ENCODE results near the gene PRR33. TPM values are rescaled to one million over a fixed set of nuclear protein-coding genes. Genes with fewer than 3 reads are reported as not detected.

Gene PRR33
- total RNA-seq, 1 experiment from 2014 or later = not detected

DNA sequence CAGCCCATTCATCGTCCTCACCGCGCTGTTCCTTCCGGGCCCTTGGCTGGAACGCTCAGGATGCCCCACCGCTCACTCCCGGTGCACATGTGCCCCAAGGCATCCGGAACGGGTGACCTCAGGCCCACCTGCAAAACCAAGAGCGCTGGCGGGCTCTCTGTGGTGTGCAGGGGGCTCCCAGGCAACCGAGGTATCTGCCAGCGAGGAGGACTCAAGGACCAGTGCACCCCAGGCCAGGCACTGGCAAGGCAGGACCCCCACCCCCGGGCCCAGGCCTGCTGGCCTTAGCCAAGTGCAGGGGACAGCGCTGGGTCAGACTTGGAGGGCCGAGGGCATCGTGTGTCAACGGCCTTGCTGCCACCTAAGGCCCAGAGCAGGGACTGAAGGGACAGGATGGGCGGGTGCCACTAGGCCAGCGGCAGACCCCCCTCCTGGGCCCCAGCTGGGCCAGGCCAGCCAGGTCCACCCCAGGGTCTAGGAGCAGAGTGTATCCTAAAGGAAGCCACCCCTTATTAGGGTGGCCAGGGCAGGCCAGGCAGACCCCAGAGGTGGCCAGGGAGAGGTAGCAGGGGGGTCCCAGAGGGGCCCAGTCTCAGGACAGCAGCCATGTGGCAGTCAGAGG is 36.3 kb upstream of the PRR33 start:
- no TSS peak for BruUV-seq (replicated peaks)
- H3K4me3 ChIP-seq (replicated peaks in 1 of 2; ENCODE audit: low read depth in 1 of 2, low read length in 2 of 2) = no peak overlapping the region
- no peaks in the 10 kb centered on the region for H4K20me1 ChIP-seq (ENCODE audit: insufficient read depth)
- TF ChIP-seq REST (IDR thresholded peaks at IDR 0.05; ENCODE audit: low read depth) (no peak), FOSL1 (IDR thresholded peaks at IDR 0.05; ENCODE audit: low read depth) (no peak), SP1 (IDR thresholded peaks at IDR 0.05; ENCODE audit: low read depth) (no peak), YY1 (IDR thresholded peaks at IDR 0.05; ENCODE audit: extremely low read depth, insufficient replicate concordance, low read depth, low read length) (no peak), SIN3A (IDR thresholded peaks at IDR 0.05; ENCODE audit: low read depth) (no peak), EZH2 (IDR thresholded peaks at IDR 0.05) (no peak), POLR2AphosphoS5 (IDR thresholded peaks at IDR 0.05; ENCODE audit: low read depth, low read length) (no peak), RAD21 (IDR thresholded peaks at IDR 0.05; ENCODE audit: low read depth) (no peak), CTCF (IDR thresholded peaks at IDR 0.05 in 2 of 3, conservative IDR thresholded peaks at IDR 0.05 in 1 of 3; ENCODE audit: borderline replicate concordance in 1 of 3, insufficient read depth in 1 of 3, low read depth in 2 of 3, low read length in 2 of 3) (no peak), SRF (IDR thresholded peaks at IDR 0.05; ENCODE audit: low read depth) (no peak), JUND (IDR thresholded peaks at IDR 0.05) (no peak), ELF1 (IDR thresholded peaks at IDR 0.05; ENCODE audit: borderline replicate concordance, low read depth) (no peak), ZNF274 (IDR thresholded peaks at IDR 0.05; ENCODE audit: low read depth, low read length) (no peak), CEBPB (IDR thresholded peaks at IDR 0.05; ENCODE audit: low read depth) (no peak), TCF7L2 (IDR thresholded peaks at IDR 0.05; ENCODE audit: borderline replicate concordance, extremely low read depth, insufficient read depth, insufficient read length) (no peak)
- TF ChIP-seq, protein P1, sequence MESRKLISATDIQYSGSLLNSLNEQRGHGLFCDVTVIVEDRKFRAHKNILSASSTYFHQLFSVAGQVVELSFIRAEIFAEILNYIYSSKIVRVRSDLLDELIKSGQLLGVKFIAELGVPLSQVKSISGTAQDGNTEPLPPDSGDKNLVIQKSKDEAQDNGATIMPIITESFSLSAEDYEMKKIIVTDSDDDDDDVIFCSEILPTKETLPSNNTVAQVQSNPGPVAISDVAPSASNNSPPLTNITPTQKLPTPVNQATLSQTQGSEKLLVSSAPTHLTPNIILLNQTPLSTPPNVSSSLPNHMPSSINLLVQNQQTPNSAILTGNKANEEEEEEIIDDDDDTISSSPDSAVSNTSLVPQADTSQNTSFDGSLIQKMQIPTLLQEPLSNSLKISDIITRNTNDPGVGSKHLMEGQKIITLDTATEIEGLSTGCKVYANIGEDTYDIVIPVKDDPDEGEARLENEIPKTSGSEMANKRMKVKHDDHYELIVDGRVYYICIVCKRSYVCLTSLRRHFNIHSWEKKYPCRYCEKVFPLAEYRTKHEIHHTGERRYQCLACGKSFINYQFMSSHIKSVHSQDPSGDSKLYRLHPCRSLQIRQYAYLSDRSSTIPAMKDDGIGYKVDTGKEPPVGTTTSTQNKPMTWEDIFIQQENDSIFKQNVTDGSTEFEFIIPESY (IDR thresholded peaks at IDR 0.05; ENCODE audit: extremely low read depth, insufficient replicate concordance, low read length) = no peak
- TF ChIP-seq, protein P2, sequence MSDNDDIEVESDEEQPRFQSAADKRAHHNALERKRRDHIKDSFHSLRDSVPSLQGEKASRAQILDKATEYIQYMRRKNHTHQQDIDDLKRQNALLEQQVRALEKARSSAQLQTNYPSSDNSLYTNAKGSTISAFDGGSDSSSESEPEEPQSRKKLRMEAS (IDR thresholded peaks at IDR 0.05) = no peak
- H3K79me2 ChIP-seq (ENCODE audit: insufficient read depth, low read length) = no peaks in the 10 kb centered on the region
- H3K36me3 ChIP-seq (ENCODE audit: control insufficient read depth in 1 of 2, insufficient read depth in 2 of 2, low read length in 2 of 2) = no peaks in the 10 kb centered on the region
- no peaks in the 10 kb centered on the region for H3K4me1 ChIP-seq (ENCODE audit: control insufficient read depth in 1 of 2, insufficient read depth in 2 of 2, low read length in 2 of 2)
- intact Hi-C loops (cut with micrococcal nuclease) = no loop called here
- no peaks in the 10 kb centered on the region for H3K9me3 ChIP-seq (ENCODE audit: control insufficient read depth in 1 of 2, insufficient read depth in 1 of 2, low read depth in 1 of 2, low read length in 2 of 2)
- ChIA-PET POLR2A (no interaction called here), CTCF (no interaction called here), RAD21 (ENCODE audit: low non-redundant PET in 1 of 2, low total read pairs in 2 of 2, uncharacterized antibody in 2 of 2, unreplicated experiment in 2 of 2) (no interaction called here)
- H3K9ac ChIP-seq (ENCODE audit: low read length) = no peak overlapping the region
- H3K27me3 ChIP-seq (ENCODE audit: insufficient read depth, low read length) = no peaks in the 10 kb centered on the region
- DNase-seq (ENCODE audit: low read depth, low spot score) = no peak
- no peak overlapping the region for H3K4me2 ChIP-seq (ENCODE audit: low read length)
- no peak overlapping the region for H3K27ac ChIP-seq (ENCODE audit: low read depth, low read length)
- no peak for ATAC-seq
- H2AFZ ChIP-seq (ENCODE audit: low read depth, low read length, poor library complexity, severe bottlenecking) = no peak overlapping the region
- H3K9me2 ChIP-seq (ENCODE audit: insufficient read depth) = no peaks in the 10 kb centered on the region
